Fibroblast of the aortic adventitia (primary cell): ENCODE measurements around the gene LY6G5C. TPM values are rescaled to one million over a fixed set of nuclear protein-coding genes. Genes with fewer than 3 reads are reported as not detected.

ENCODE experiments used
- DNase-seq: peaks from one replicate; pipeline ENCODE4 v3.0.0-alpha.2; 2010; ENCODE audit warnings: low read depth
- H3K4me3 ChIP-seq: 2 replicates; pipeline ENCODE4 v1.5.1; 2011; ENCODE audit warnings: low read depth, mild to moderate bottlenecking, control low read depth, low read length, moderate library complexity
- total RNA-seq: library from RNA; depleted of rRNA; stranded (reverse); fragments of >200 nt; gene quantifications from 2 replicates; pipeline ENCODE4 v1.2.3, GENCODE V29; 2012; ENCODE audit warnings: low replicate concordance
- TF ChIP-seq, protein P1 (sequence below): IDR thresholded peaks from 2 replicates; pipeline ENCODE4 v1.5.1; 2011; ENCODE audit warnings: mild to moderate bottlenecking, low read length, control low read depth, inconsistent platforms; ENCODE audit not compliant: insufficient read depth

LY6G5C gene
- total RNA-seq, 1 donor: 1.1 TPM

DNA sequence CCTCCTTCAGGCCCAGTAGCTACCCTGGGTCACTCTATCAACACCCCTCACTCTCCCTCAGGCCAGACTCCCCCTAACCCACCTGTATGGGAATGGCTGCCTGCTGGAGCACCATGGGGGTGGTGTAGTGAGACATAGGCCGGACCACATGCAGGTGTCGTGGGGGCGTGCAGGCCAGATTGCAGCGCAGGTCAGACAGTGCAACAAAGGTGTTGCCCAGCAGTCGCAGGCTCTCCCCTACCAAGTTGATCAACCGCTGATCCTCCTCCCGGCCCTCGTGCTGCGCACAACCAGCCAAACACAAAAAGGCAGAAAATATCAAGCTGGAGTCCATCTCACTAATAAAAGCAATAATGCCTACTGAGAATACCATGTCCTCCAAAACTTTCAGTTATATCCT, 35.5 kb downstream of the LY6G5C start:
- H3K4me3 ChIP-seq: no peak overlapping the region
- TF ChIP-seq, protein P1, sequence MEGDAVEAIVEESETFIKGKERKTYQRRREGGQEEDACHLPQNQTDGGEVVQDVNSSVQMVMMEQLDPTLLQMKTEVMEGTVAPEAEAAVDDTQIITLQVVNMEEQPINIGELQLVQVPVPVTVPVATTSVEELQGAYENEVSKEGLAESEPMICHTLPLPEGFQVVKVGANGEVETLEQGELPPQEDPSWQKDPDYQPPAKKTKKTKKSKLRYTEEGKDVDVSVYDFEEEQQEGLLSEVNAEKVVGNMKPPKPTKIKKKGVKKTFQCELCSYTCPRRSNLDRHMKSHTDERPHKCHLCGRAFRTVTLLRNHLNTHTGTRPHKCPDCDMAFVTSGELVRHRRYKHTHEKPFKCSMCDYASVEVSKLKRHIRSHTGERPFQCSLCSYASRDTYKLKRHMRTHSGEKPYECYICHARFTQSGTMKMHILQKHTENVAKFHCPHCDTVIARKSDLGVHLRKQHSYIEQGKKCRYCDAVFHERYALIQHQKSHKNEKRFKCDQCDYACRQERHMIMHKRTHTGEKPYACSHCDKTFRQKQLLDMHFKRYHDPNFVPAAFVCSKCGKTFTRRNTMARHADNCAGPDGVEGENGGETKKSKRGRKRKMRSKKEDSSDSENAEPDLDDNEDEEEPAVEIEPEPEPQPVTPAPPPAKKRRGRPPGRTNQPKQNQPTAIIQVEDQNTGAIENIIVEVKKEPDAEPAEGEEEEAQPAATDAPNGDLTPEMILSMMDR: no peak
- DNase-seq: no peak

DNA sequence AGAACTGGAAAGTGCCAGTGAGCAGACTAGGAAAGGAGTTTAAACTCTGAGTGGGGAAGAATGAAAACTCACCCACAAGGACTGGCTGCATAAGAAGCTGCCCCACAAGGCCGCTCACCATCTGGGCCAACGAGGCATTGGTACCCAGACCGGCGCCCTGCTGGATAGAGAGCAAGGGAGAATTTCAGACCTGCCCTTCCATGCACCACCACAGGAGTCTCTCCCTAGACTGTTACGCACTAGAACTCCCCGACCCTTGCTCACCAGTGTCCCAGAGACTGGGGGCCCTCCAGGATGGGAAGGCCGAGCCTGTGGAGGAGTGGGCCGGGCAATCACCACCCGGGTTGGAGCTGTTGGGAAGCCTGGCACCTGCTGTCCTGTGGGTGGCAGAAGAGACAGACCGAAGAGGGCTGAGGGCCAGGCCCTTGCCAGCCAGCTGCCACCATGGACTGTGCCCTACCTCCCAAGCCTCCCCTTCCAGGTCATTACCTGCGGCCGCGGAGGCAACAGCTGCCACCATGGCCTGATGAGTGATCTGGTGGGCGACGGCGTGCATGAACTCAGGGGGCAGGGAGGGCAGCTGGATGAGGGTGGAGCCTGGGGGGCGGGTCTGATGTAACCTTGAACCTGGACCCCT, 36.9 kb downstream of the LY6G5C start:
- TF ChIP-seq, protein P1: no peak
- no peak overlapping the region for H3K4me3 ChIP-seq

DNA sequence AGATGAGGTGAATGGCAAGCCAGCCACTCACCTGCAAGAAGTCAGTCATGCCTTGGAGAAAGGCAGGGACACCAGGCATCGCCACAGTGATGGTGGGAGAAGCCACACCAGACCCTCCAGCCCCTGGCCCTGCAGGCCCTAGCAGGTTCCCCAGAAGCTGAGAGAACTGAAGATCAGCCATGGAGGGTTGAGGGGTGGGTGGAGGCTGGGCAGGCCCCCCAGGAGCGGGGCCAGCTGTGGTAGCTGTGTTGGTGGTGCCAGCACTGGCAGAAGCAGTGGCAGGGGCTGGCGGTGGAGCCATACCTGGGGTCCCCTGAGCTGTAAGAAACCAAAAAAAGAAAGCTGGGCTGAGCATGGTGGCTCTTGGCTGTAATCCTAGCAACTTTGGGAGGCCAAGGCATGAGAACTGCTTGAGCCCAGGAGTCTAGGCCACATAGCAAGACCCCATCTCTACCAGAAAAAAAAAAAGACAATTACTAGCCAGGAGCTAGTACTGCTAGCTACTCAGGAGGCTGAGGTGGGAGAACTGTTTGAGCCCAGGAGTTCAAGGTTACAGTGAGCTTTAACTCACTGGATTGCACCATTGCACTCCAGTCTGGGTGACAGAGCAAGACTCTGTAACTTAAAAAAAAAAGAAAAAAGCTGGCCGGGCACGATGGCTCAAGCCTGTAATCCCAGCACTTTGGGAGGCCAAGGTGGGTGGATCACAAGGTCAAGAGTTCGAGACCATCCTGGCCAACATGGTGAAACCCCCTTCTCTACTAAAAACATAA, 37.9 kb downstream of the LY6G5C start:
- TF ChIP-seq, protein P1: no peak
- H3K4me3 ChIP-seq: no peak overlapping the region
- no peak for DNase-seq

More for the DNA sequence above, 36.9 kb downstream of the LY6G5C start:
- DNase-seq: no peak

DNA sequence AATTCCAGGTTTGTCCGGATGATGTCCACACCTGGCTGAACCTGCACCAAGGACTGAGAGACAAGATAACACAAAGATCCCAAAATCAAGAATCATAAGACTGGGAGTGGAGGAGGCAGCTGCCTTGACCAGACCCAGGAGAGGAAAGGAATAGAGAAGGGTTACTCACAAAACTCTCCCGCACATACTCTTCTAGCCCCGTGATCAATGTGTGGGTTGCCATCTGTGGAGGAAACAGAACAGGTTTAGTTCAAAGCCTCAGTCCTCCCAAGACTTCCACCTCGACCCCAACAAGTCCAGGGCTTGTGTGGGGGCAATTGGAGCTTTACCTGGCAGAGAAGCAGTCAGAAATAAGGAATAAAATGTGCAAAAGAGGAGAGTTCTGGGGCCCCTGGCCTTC, 39.5 kb downstream of the LY6G5C start:
- no peak overlapping the region for H3K4me3 ChIP-seq
- DNase-seq: no peak
- TF ChIP-seq, protein P1: no peak

DNA sequence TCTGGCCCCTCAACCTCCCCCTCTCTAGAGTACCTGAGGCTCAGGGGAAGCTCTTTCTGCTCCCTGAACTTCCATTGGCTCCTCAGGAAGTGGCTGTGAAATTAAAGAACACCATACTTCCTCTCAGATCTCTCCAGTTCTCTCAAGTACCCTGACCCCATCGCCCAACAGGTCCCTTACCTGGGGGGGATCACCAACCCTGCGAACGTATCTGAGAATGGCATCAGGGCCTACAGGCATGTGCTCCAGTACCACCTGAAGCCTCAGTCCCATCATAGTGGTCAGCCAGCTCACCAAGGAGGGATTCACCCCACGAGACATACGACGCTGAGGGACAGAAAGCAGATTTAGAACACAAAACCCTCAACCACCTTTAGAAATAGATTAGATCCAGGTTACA, 40.3 kb downstream of the LY6G5C start:
- no peak overlapping the region for H3K4me3 ChIP-seq
- no peak for DNase-seq
- TF ChIP-seq, protein P1: no peak

DNA sequence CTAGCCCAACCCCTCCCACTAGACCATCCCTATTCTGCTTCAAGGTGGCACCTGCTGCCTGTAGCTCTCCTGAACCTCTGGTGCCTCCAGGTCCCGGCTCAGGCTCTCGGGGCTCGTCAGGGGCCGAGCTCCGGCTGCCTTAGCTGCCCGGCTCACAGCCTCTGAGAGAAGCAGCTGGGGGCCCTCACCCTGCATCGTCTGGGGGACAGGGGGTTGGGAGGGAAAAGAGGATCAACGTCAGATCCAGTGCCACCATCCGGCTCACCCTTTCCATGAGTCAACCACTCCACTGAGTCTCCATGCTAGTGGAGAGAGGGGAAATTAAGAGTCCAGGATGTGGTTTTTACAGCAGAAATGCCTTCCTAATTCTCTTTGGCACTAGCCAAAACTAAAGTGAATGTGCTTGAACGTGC, 41.4 kb downstream of the LY6G5C start:
- DNase-seq: no peak
- no peak overlapping the region for H3K4me3 ChIP-seq
- TF ChIP-seq, protein P1: no peak
